Effector memory CD8-positive, alpha-beta T cell (primary cell): ENCODE results near the gene ANO4.

Source experiments
- ATAC-seq: fragments of 150-1000 bp; cut with Tn5 transposase; replicated peaks from 2 replicates; pipeline ENCODE4 v1.10.0; 2021; ENCODE audit warnings: mild to moderate bottlenecking, moderate library complexity
- DNase-seq, 3 experiments: peaks; one replicate each; pipeline ENCODE4 v3.0.0; 2021
- H3K27ac Mint-ChIP-seq, 2 donors: one replicate each; pipeline ENCODE4 v1.8.0; 2022; ENCODE audit warnings: mild to moderate bottlenecking in 2 of 2, mixed read lengths in 2 of 2, moderate library complexity in 2 of 2
- H3K27me3 Mint-ChIP-seq, 2 donors: one replicate each; pipeline ENCODE4 v1.8.0; 2022; ENCODE audit warnings: mixed read lengths in 2 of 2
- H3K36me3 Mint-ChIP-seq: one replicate; pipeline ENCODE4 v1.8.0; 2022; ENCODE audit warnings: mild to moderate bottlenecking, moderate library complexity, mixed read lengths; ENCODE audit not compliant: insufficient read depth
- H3K4me1 Mint-ChIP-seq, 2 donors: one replicate each; pipeline ENCODE4 v1.8.0; 2022; ENCODE audit warnings: low read depth in 2 of 2, mixed read lengths in 2 of 2
- H3K4me3 Mint-ChIP-seq, 2 donors: one replicate each; pipeline ENCODE4 v1.8.0; 2022; ENCODE audit warnings: mild to moderate bottlenecking in 2 of 2, mixed read lengths in 2 of 2, moderate library complexity in 2 of 2
- H3K9me3 Mint-ChIP-seq, 2 donors: one replicate each; pipeline ENCODE4 v1.8.0; 2022; ENCODE audit warnings: mixed read lengths in 2 of 2

ANO4 gene

GRCh38 chr12:101173197-101173749 lies 378.7 kb downstream of the ANO4 start:
- peaks cover 8 to 15% of the 10 kb centered on the region in 2 donors for H3K27me3 Mint-ChIP-seq
- no peaks in the 10 kb centered on the region for H3K4me1 Mint-ChIP-seq
- DNase-seq (no peak), ATAC-seq (no peak)
- no peaks in the 10 kb centered on the region for H3K36me3 Mint-ChIP-seq
- H3K4me3 Mint-ChIP-seq: no peak overlapping the region
- H3K9me3 Mint-ChIP-seq: peaks cover 3 to 19% of the 10 kb centered on the region in 2 donors
- H3K27ac Mint-ChIP-seq: no peak overlapping the region

- peaks cover 8 to 15% of the 10 kb centered on the region in 2 donors for H3K27me3 Mint-ChIP-seq
- DNase-seq (no peak), ATAC-seq (no peak)
- H3K4me3 Mint-ChIP-seq: no peak overlapping the region
- H3K36me3 Mint-ChIP-seq: no peaks in the 10 kb centered on the region
- no peak overlapping the region for H3K27ac Mint-ChIP-seq
- H3K9me3 Mint-ChIP-seq: peaks cover 3 to 19% of the 10 kb centered on the region in 2 donors
- no peaks in the 10 kb centered on the region for H3K4me1 Mint-ChIP-seq
Measured at GRCh38 chr12:101174541-101174940, 380.0 kb downstream of the ANO4 start.
